HEK293 (cell line): ENCODE measurements around the gene NUP210.

Experiments used
- BCL11A ChIP-seq: fragments of 450-650 bp; formaldehyde crosslinking; IDR thresholded peaks from 2 replicates; pipeline ENCODE4 v1.5.1; 2016; ENCODE audit warnings: low read depth, missing biosample characterization, missing genetic modification characterization
- GLIS1 ChIP-seq: fragments of 450-650 bp; formaldehyde crosslinking; IDR thresholded peaks from 2 replicates; pipeline ENCODE4 v1.5.1; 2016; ENCODE audit warnings: missing biosample characterization, missing genetic modification characterization
- GLIS2 ChIP-seq: fragments of 450-650 bp; formaldehyde crosslinking; IDR thresholded peaks from 2 replicates; pipeline ENCODE4 v1.5.1; 2016; ENCODE audit warnings: missing biosample characterization, missing genetic modification characterization
- KLF7 ChIP-seq: fragments of 450-650 bp; formaldehyde crosslinking; IDR thresholded peaks from 2 replicates; pipeline ENCODE4 v1.5.1; 2016; ENCODE audit warnings: missing biosample characterization, missing genetic modification characterization, borderline replicate concordance
- MEIS1 ChIP-seq: sonication (generic); formaldehyde crosslinking; IDR thresholded peaks from 2 replicates; pipeline ENCODE4 v1.8.1; 2022; ENCODE audit warnings: missing genetic modification reagents, mild to moderate bottlenecking, borderline replicate concordance
- OSR2 ChIP-seq: fragments of 450-650 bp; formaldehyde crosslinking; IDR thresholded peaks from 2 replicates; pipeline ENCODE4 v1.5.1; 2016; ENCODE audit warnings: missing biosample characterization, missing genetic modification characterization
- PATZ1 ChIP-seq: fragments of 450-650 bp; formaldehyde crosslinking; IDR thresholded peaks from 2 replicates; pipeline ENCODE4 v1.5.1; 2016; ENCODE audit warnings: missing biosample characterization, missing genetic modification characterization
- PRDM1 ChIP-seq: fragments of 450-650 bp; formaldehyde crosslinking; IDR thresholded peaks from 2 replicates; pipeline ENCODE4; 2016; ENCODE audit warnings: missing biosample characterization, missing genetic modification characterization
- PRDM6 ChIP-seq: fragments of 450-650 bp; formaldehyde crosslinking; IDR thresholded peaks from 2 replicates; pipeline ENCODE4 v1.5.1; 2017; ENCODE audit warnings: missing biosample characterization, missing genetic modification characterization
- SP3 ChIP-seq: fragments of 450-650 bp; formaldehyde crosslinking; IDR thresholded peaks from 2 replicates; pipeline ENCODE4 v1.5.1; 2016; ENCODE audit warnings: missing biosample characterization, missing genetic modification characterization
- ZEB2 ChIP-seq: fragments of 450-650 bp; formaldehyde crosslinking; IDR thresholded peaks from 2 replicates; pipeline ENCODE4 v1.5.1; 2016; ENCODE audit warnings: missing biosample characterization, missing genetic modification characterization
- ZFP41 ChIP-seq: fragments of 450-650 bp; formaldehyde crosslinking; IDR thresholded peaks from 2 replicates; pipeline ENCODE4 v1.5.1; 2016; ENCODE audit warnings: missing biosample characterization, missing genetic modification characterization, borderline replicate concordance
- ZNF10 ChIP-seq: fragments of 450-650 bp; formaldehyde crosslinking; IDR thresholded peaks from 2 replicates; pipeline ENCODE4 v1.5.1; 2017; ENCODE audit warnings: missing biosample characterization, missing genetic modification characterization
- ZNF146 ChIP-seq: fragments of 450-650 bp; formaldehyde crosslinking; IDR thresholded peaks from 2 replicates; pipeline ENCODE4 v1.5.1; 2016; ENCODE audit warnings: missing biosample characterization, missing genetic modification characterization
- ZNF155 ChIP-seq: fragments of 450-650 bp; formaldehyde crosslinking; IDR thresholded peaks from 2 replicates; pipeline ENCODE4 v1.5.1; 2016; ENCODE audit warnings: missing biosample characterization, missing genetic modification characterization
- ZNF157 ChIP-seq: fragments of 450-650 bp; formaldehyde crosslinking; IDR thresholded peaks from 2 replicates; pipeline ENCODE4 v1.5.1; 2016; ENCODE audit warnings: missing biosample characterization, missing genetic modification characterization
- ZNF174 ChIP-seq: fragments of 450-650 bp; formaldehyde crosslinking; IDR thresholded peaks from 2 replicates; pipeline ENCODE4 v1.5.0; 2017; ENCODE audit warnings: missing biosample characterization, mild to moderate bottlenecking, missing genetic modification characterization
- ZNF175 ChIP-seq: fragments of 450-650 bp; formaldehyde crosslinking; IDR thresholded peaks from 2 replicates; pipeline ENCODE4 v1.5.1; 2016; ENCODE audit warnings: missing biosample characterization, missing genetic modification characterization
- ZNF202 ChIP-seq: fragments of 450-650 bp; formaldehyde crosslinking; IDR thresholded peaks from 2 replicates; pipeline ENCODE4 v1.5.1; 2016; ENCODE audit warnings: missing biosample characterization, missing genetic modification characterization, borderline replicate concordance
- ZNF223 ChIP-seq: fragments of 450-650 bp; formaldehyde crosslinking; IDR thresholded peaks from 2 replicates; pipeline ENCODE4 v1.5.1; 2016; ENCODE audit warnings: missing biosample characterization, missing genetic modification characterization
- ZNF274 ChIP-seq, 2 experiments: fragments of 200-500 bp in 1 of 2; fragments of 450-650 bp in 1 of 2; sonication (Bioruptor generic) in 1 of 2; formaldehyde crosslinking in 1 of 2; IDR thresholded peaks; 2 replicates each; pipeline versions ENCODE4 v1.5.1 to v1.6.1; 2014 to 2016; ENCODE audit warnings: borderline replicate concordance in 1 of 2, inconsistent platforms in 1 of 2, low read length in 1 of 2, missing biosample characterization in 1 of 2, missing genetic modification characterization in 1 of 2
- ZNF341 ChIP-seq: fragments of 450-650 bp; formaldehyde crosslinking; IDR thresholded peaks from 2 replicates; pipeline ENCODE4; 2016; ENCODE audit warnings: low read depth, missing biosample characterization, missing genetic modification characterization
- ZNF354C ChIP-seq: fragments of 450-650 bp; formaldehyde crosslinking; IDR thresholded peaks from 2 replicates; pipeline ENCODE4 v1.5.1; 2016; ENCODE audit warnings: missing biosample characterization, missing genetic modification characterization, low read depth, borderline replicate concordance
- ZNF600 ChIP-seq: fragments of 450-650 bp; formaldehyde crosslinking; IDR thresholded peaks from 2 replicates; pipeline ENCODE4 v1.5.1; 2016; ENCODE audit warnings: missing biosample characterization, missing genetic modification characterization
- ZNF610 ChIP-seq: fragments of 450-650 bp; formaldehyde crosslinking; IDR thresholded peaks from 2 replicates; pipeline ENCODE4 v1.5.1; 2016; ENCODE audit warnings: missing biosample characterization, missing genetic modification characterization, borderline replicate concordance
- ZNF626 ChIP-seq: fragments of 450-650 bp; sonication (Bioruptor Pico); formaldehyde crosslinking; IDR thresholded peaks from 2 replicates; pipeline ENCODE4 v1.5.1; 2018; ENCODE audit warnings: missing biosample characterization, missing genetic modification characterization, inconsistent platforms
- ZNF660 ChIP-seq: fragments of 450-650 bp; IDR thresholded peaks from 2 replicates; pipeline ENCODE4 v1.5.1; 2018; ENCODE audit warnings: missing biosample characterization, mild to moderate bottlenecking, missing genetic modification characterization
- ZNF677 ChIP-seq: fragments of 450-650 bp; IDR thresholded peaks from 2 replicates; pipeline ENCODE4 v1.5.0; 2018; ENCODE audit warnings: missing biosample characterization, mild to moderate bottlenecking, missing genetic modification characterization, moderate library complexity
- ZNF701 ChIP-seq: fragments of 450-650 bp; formaldehyde crosslinking; IDR thresholded peaks from 2 replicates; pipeline ENCODE4 v1.5.1; 2016; ENCODE audit warnings: missing biosample characterization, missing genetic modification characterization
- ZNF776 ChIP-seq: fragments of 450-650 bp; formaldehyde crosslinking; IDR thresholded peaks from 2 replicates; pipeline ENCODE4 v1.5.0; 2017; ENCODE audit warnings: missing biosample characterization, missing genetic modification characterization, borderline replicate concordance
- ZNF837 ChIP-seq: fragments of 450-650 bp; formaldehyde crosslinking; IDR thresholded peaks from 2 replicates; pipeline ENCODE4 v1.5.1; 2016; ENCODE audit warnings: missing biosample characterization, missing genetic modification characterization
- ZSCAN30 ChIP-seq: fragments of 450-650 bp; IDR thresholded peaks from 2 replicates; pipeline ENCODE4 v1.5.1; 2018; ENCODE audit warnings: missing biosample characterization, mild to moderate bottlenecking, missing genetic modification characterization, moderate library complexity
- TF ChIP-seq, protein P1 (sequence below): fragments of 450-650 bp; formaldehyde crosslinking; IDR thresholded peaks from 2 replicates; pipeline ENCODE4 v1.5.1; 2017; ENCODE audit warnings: missing biosample characterization, missing genetic modification characterization
- TF ChIP-seq, protein P2 (sequence below): fragments of 450-650 bp; formaldehyde crosslinking; IDR thresholded peaks from 2 replicates; pipeline ENCODE4 v1.5.0; 2017; ENCODE audit warnings: missing biosample characterization, missing genetic modification characterization, borderline replicate concordance

NUP210 gene

GRCh38 chr3:13277860-13278531 lies 142.1 kb downstream of the NUP210 start (continued):
- TF ChIP-seq ZEB2 (tag by site-specific recombination) (no peak), ZNF626 (tag by site-specific recombination) (no peak), ZNF701 (tag by site-specific recombination) (no peak), ZNF837 (tag by site-specific recombination) (no peak), KLF7 (tag by site-specific recombination) (no peak), ZNF610 (tag by site-specific recombination) (no peak), ZNF677 (tag by site-specific recombination) (no peak), GLIS2 (tag by site-specific recombination) (0 out of 2 replicates have a peak, but pooled peaks have one; percentile 31), ZSCAN30 (tag by site-specific recombination) (no peak), ZNF776 (tag by site-specific recombination) (no peak), ZNF341 (tag by site-specific recombination) (no peak), ZNF10 (tag by site-specific recombination) (no peak), SP3 (no peak), ZNF354C (tag by site-specific recombination) (no peak), ZNF274 (IDR thresholded peaks at IDR 0.05; ENCODE audit: low read length) (no peak), ZNF274 (tag by site-specific recombination; IDR thresholded peaks at IDR 0.05; ENCODE audit: borderline replicate concordance) (no peak), OSR2 (tag by site-specific recombination) (peak; percentile 52), ZNF155 (tag by site-specific recombination) (no peak), PRDM6 (tag by site-specific recombination) (no peak), ZNF146 (tag by site-specific recombination) (no peak), ZNF157 (tag by site-specific recombination) (peak; percentile 77), ZNF174 (tag by site-specific recombination) (no peak), MEIS1 (CRISPR knock-in tag) (no peak), ZNF600 (tag by site-specific recombination) (peak; percentile 75), GLIS1 (tag by site-specific recombination) (peak; percentile 70), ZNF223 (tag by site-specific recombination) (no peak), PATZ1 (tag by site-specific recombination) (peak; percentile 58), ZNF202 (no peak), BCL11A (tag by site-specific recombination) (no peak), ZNF175 (tag by site-specific recombination) (no peak), ZNF660 (tag by site-specific recombination) (no peak), ZFP41 (tag by site-specific recombination) (no peak), PRDM1 (tag by site-specific recombination) (no peak)
- TF ChIP-seq, protein P1, sequence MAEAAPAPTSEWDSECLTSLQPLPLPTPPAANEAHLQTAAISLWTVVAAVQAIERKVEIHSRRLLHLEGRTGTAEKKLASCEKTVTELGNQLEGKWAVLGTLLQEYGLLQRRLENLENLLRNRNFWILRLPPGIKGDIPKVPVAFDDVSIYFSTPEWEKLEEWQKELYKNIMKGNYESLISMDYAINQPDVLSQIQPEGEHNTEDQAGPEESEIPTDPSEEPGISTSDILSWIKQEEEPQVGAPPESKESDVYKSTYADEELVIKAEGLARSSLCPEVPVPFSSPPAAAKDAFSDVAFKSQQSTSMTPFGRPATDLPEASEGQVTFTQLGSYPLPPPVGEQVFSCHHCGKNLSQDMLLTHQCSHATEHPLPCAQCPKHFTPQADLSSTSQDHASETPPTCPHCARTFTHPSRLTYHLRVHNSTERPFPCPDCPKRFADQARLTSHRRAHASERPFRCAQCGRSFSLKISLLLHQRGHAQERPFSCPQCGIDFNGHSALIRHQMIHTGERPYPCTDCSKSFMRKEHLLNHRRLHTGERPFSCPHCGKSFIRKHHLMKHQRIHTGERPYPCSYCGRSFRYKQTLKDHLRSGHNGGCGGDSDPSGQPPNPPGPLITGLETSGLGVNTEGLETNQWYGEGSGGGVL = peak; percentile 91
- TF ChIP-seq, protein P2, sequence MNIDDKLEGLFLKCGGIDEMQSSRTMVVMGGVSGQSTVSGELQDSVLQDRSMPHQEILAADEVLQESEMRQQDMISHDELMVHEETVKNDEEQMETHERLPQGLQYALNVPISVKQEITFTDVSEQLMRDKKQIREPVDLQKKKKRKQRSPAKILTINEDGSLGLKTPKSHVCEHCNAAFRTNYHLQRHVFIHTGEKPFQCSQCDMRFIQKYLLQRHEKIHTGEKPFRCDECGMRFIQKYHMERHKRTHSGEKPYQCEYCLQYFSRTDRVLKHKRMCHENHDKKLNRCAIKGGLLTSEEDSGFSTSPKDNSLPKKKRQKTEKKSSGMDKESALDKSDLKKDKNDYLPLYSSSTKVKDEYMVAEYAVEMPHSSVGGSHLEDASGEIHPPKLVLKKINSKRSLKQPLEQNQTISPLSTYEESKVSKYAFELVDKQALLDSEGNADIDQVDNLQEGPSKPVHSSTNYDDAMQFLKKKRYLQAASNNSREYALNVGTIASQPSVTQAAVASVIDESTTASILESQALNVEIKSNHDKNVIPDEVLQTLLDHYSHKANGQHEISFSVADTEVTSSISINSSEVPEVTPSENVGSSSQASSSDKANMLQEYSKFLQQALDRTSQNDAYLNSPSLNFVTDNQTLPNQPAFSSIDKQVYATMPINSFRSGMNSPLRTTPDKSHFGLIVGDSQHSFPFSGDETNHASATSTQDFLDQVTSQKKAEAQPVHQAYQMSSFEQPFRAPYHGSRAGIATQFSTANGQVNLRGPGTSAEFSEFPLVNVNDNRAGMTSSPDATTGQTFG (tag by site-specific recombination) = no peak
